GM12878 (cell line): ENCODE measurements around the gene TARBP1.

Experiments
- CTCF ChIP-seq, 3 experiments: IDR thresholded peaks in 2 of 3; conservative IDR thresholded peaks in 1 of 3; 2 replicates each; pipeline ENCODE4 v1.5.1; 2011; ENCODE audit warnings: low read depth in 3 of 3, low read length in 3 of 3, mild to moderate bottlenecking in 3 of 3, control low read depth in 2 of 3, moderate library complexity in 2 of 3, inconsistent platforms in 1 of 3, mixed read lengths in 1 of 3; ENCODE audit not compliant: control insufficient read depth in 2 of 3, insufficient read depth in 1 of 3; ENCODE audit errors: extremely low read depth in 1 of 3
- GABPA ChIP-seq: IDR thresholded peaks from 2 replicates; pipeline ENCODE4 v1.6.1; 2014; ENCODE audit warnings: antibody characterized with exemption, low read depth, mild to moderate bottlenecking, inconsistent platforms
- POLR2A ChIP-seq: IDR thresholded peaks from 2 replicates; pipeline ENCODE4 v1.6.1; 2011; ENCODE audit warnings: low read depth, mild to moderate bottlenecking, low read length
- RFX5 ChIP-seq: IDR thresholded peaks from 2 replicates; pipeline ENCODE4 v1.6.1; 2011; ENCODE audit warnings: low read depth, low read length, improper control_type of control experiment
- STAT3 ChIP-seq: IDR thresholded peaks from 2 replicates; pipeline ENCODE4 v1.6.1; 2011; ENCODE audit warnings: low read depth, low read length, improper control_type of control experiment
- ZNF274 ChIP-seq: IDR thresholded peaks from one replicate; pipeline ENCODE4 v1.8.0; 2011; ENCODE audit not compliant: insufficient read length, insufficient read depth

DNA sequence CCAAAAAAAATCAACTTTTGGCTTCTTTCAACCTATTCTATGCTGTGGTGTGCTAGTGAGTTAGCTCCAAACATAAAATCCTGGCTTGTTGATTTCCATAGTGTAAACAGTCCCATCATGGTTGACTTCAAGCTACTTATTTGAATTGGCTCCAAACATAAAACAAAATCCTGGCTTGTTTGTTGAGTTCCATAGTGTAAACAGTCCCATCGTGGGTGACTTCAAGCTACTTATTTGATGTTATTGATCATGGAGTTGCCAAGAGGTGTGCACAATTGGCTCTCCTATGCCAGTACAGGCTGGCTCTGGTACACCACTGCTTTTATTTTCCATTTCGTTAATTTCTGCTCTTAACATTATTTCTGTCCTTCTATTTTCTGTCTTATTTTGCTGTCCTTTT, 107.6 kb downstream of the TARBP1 start:
- TF ChIP-seq STAT3 (no peak), RFX5 (no peak), POLR2A (no peak), GABPA (no peak), CTCF (IDR thresholded peaks at IDR 0.05 in 2 of 3, conservative IDR thresholded peaks at IDR 0.05 in 1 of 3; ENCODE audit: control insufficient read depth in 2 of 3, extremely low read depth in 1 of 3, insufficient read depth in 1 of 3, low read depth in 3 of 3, low read length in 3 of 3) (no peak), ZNF274 (no peak)
